Osteoblast (primary cell): Measurements from ENCODE around the gene HCFC1. TPM values are rescaled to one million over a fixed set of nuclear protein-coding genes. Genes with fewer than 3 reads are reported as not detected.

Experiments
- DNase-seq: peaks from one replicate; pipeline ENCODE4 v3.0.0; 2011; ENCODE audit warnings: low spot score, mixed read lengths; ENCODE audit not compliant: insufficient read length; ENCODE audit errors: missing footprints
- H2AFZ ChIP-seq: 2 replicates; pipeline ENCODE4 v1.6.0; 2011; ENCODE audit warnings: mild to moderate bottlenecking, low read length
- H3K27ac ChIP-seq: 2 replicates; pipeline ENCODE4 v1.5.1; 2011; ENCODE audit warnings: mild to moderate bottlenecking, low read depth, low read length, moderate library complexity
- H3K27me3 ChIP-seq: 2 replicates; pipeline ENCODE4 v1.6.0; 2012; ENCODE audit warnings: mild to moderate bottlenecking, control low read depth, inconsistent platforms, low read length, moderate library complexity; ENCODE audit not compliant: insufficient read depth
- H3K36me3 ChIP-seq: 2 replicates; pipeline ENCODE4 v1.5.1; 2011; ENCODE audit warnings: mild to moderate bottlenecking, low read length, control low read depth, moderate library complexity; ENCODE audit not compliant: insufficient read depth
- H3K4me1 ChIP-seq: 2 replicates; pipeline ENCODE4 v1.5.1; 2011; ENCODE audit warnings: mild to moderate bottlenecking, low read length, control low read depth, moderate library complexity; ENCODE audit not compliant: insufficient read depth
- H3K4me2 ChIP-seq: 2 replicates; pipeline ENCODE4 v1.6.0; 2011; ENCODE audit warnings: mild to moderate bottlenecking, low read length; ENCODE audit not compliant: insufficient read depth
- H3K4me3 ChIP-seq: fragments of 200-600 bp; sonication (generic); 3 replicates; pipeline ENCODE4 v1.5.1; 2012; ENCODE audit warnings: mild to moderate bottlenecking, low read length, inconsistent platforms; ENCODE audit not compliant: insufficient read depth
- H3K79me2 ChIP-seq: 2 replicates; pipeline ENCODE4 v1.6.0; 2012; ENCODE audit warnings: mild to moderate bottlenecking, low read length, control low read depth, inconsistent platforms; ENCODE audit not compliant: insufficient read depth
- H3K9me3 ChIP-seq: 2 replicates; pipeline ENCODE4 v1.5.1; 2011; ENCODE audit warnings: low read depth, low read length, control low read depth
- H4K20me1 ChIP-seq: 2 replicates; pipeline ENCODE4 v1.6.0; 2012; ENCODE audit warnings: mild to moderate bottlenecking, low read length, control low read depth; ENCODE audit not compliant: insufficient read depth
- CTCF ChIP-seq: IDR thresholded peaks from 2 replicates; pipeline ENCODE4 v1.5.1; 2011; ENCODE audit warnings: mild to moderate bottlenecking, low read depth, low read length, moderate library complexity; ENCODE audit errors: extremely low read depth
- total RNA-seq: library from RNA; depleted of rRNA; stranded (reverse); fragments of >200 nt; gene quantifications from 2 replicates; pipeline ENCODE4 v1.2.3, GENCODE V29; 2012

HCFC1 gene
- total RNA-seq, 1 donor: 24.6 TPM

DNA sequence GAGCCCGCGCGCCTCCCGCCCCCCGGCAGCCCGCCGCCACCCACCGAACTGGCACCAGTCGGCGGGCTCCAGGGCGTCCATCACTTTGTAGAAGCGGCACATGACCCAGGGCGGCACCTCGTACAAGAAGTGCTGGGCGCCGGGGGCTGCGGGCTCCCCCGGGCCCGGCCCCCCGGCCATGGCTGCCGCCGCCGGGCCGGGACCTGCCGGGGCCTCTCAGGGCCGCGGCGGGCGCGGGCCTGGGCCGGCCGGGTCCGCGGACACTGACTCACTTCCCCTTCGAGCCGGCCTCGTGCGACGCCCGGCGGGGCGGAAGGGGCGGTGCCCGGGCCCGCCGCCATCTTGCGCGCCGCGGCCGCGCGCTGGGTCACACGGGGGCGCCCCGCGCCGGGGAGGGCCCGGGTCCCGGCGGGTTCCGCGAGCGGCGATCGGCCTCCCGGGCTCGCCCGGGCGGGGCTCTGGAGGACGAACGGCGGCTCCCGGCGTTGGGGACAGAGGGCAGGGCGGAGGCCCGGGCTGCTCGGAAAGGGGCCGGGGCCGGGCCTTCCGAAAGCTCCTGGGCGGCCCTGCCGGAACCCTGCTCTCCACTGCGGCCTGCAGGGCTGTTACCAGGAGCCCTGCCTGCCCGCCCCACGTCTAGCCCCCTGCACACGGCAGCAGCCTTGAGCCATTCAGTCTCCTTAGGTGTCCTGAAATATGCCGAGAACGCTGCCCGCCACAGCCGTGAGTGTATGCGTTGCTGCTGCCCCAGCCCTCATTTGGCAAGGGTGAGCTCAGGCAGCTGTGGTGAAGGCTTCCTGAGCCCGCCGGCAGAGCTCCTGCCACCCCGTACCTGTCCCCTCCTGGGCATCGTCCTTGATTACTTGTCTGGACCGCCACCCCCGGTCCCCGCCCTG lies 48.3 kb upstream of the HCFC1 start, which contains the start of gene IRAK1:
Gene IRAK1, minus strand, starts transcription at position 270 of the 896 bp plus-strand sequence. Its CDS starts 90 bp downstream, at position 180.
- Histone ChIP-seq H3K4me3 (peak within 1 kb of the TSS; percentile 72), H4K20me1 (no peaks in the 10 kb centered on the region), H3K27ac (peak within 1 kb of the TSS; percentile 74), H3K36me3 (peaks cover 22% of the 10 kb centered on the region), H3K4me2 (peak within 1 kb of the TSS; percentile 81), H3K4me1 (peaks cover 16% of the 10 kb centered on the region), H3K79me2 (peaks cover 42% of the 10 kb centered on the region), H2AFZ (no peak within 1 kb of the TSS), H3K27me3 (peaks cover 3% of the 10 kb centered on the region), H3K9me3 (no peaks in the 10 kb centered on the region)
- DNase-seq: peak; percentile 99
- no peak for TF ChIP-seq CTCF

- TF ChIP-seq CTCF: no peak
- H4K20me1 ChIP-seq: no peaks in the 10 kb centered on the region
- H3K27me3 ChIP-seq: peaks cover under 1% of the 10 kb centered on the region
- H3K4me2 ChIP-seq: peak overlapping the region; percentile 81
- peak overlapping the region; percentile 69 for H3K27ac ChIP-seq
- H3K36me3 ChIP-seq: peaks cover 20% of the 10 kb centered on the region
- H2AFZ ChIP-seq: no peak overlapping the region
- no peaks in the 10 kb centered on the region for H3K9me3 ChIP-seq
- DNase-seq: peak; percentile 89
- H3K4me1 ChIP-seq: peaks cover 16% of the 10 kb centered on the region
- H3K4me3 ChIP-seq: peak overlapping the region; percentile 72
- H3K79me2 ChIP-seq: peaks cover 39% of the 10 kb centered on the region
Measured at GRCh38 chrX:154019061-154019621, 47.5 kb upstream of the HCFC1 start.

GRCh38 chrX:154018518-154019060 lies 47.0 kb upstream of the HCFC1 start:
- peak overlapping the region; percentile 69 for H3K27ac ChIP-seq
- no peak for TF ChIP-seq CTCF
- peak overlapping the region; percentile 72 for H3K4me3 ChIP-seq

More at GRCh38 chrX:154018518-154019060, 47.0 kb upstream of the HCFC1 start:
- Histone ChIP-seq H3K4me1 (peaks cover 16% of the 10 kb centered on the region), H3K36me3 (peaks cover 20% of the 10 kb centered on the region), H4K20me1 (peaks cover 4% of the 10 kb centered on the region), H3K9me3 (no peaks in the 10 kb centered on the region), H3K4me2 (peak overlapping the region; percentile 81), H2AFZ (no peak overlapping the region), H3K79me2 (peaks cover 39% of the 10 kb centered on the region), H3K27me3 (no peaks in the 10 kb centered on the region)
- DNase-seq: peak; percentile 81
